OCI-LY7 (cell line): ENCODE data around the gene CAMK1. TPM values are rescaled to one million over a fixed set of nuclear protein-coding genes. Genes with fewer than 3 reads are reported as not detected.

ENCODE experiments used
- BruUV-seq: library from RNA; stranded (reverse); fragments of 400-500 nt; replicated peaks from 2 replicates; lab custom pipeline; 2021; lab: Mats Ljungman, UMichigan
- CTCF ChIA-PET: fragments of 300-600 bp; sonication (Branson Sonifier 250); formaldehyde crosslinking; loops from one replicate; lab custom pipeline; 2022; ENCODE audit warnings: antibody characterized with exemption; ENCODE audit not compliant: unreplicated experiment; lab: Charles Lee
- POLR2A ChIA-PET: fragments of 300-600 bp; sonication (Branson Sonifier 250); formaldehyde crosslinking; loops from one replicate; lab custom pipeline; 2022; ENCODE audit warnings: antibody characterized with exemption; lab: Charles Lee
- DNase-seq: peaks from one replicate; pipeline ENCODE4 v3.0.0-alpha.2; 2015; ENCODE audit warnings: low spot score
- H2AFZ ChIP-seq: fragments of 200-600 bp; sonication (generic), shearing (Covaris generic); 2 replicates; pipeline ENCODE4 v1.6.1; 2014; ENCODE audit warnings: mild to moderate bottlenecking, antibody characterized with exemption, low read length, moderate library complexity
- H3K27ac ChIP-seq: fragments of 200-600 bp; sonication (generic); 2 replicates; pipeline ENCODE4 v1.5.1; 2014; ENCODE audit warnings: mixed run types, low read depth, mild to moderate bottlenecking, moderate library complexity, low read length, inconsistent platforms; ENCODE audit not compliant: poor library complexity, severe bottlenecking
- H3K36me3 ChIP-seq: fragments of 200-600 bp; sonication (generic); 2 replicates; pipeline ENCODE4 v1.6.1; 2014; ENCODE audit warnings: mild to moderate bottlenecking, antibody characterized with exemption, low read length, moderate library complexity, mixed read lengths; ENCODE audit not compliant: insufficient read depth
- H3K4me1 ChIP-seq: fragments of 200-600 bp; sonication (generic); 2 replicates; pipeline ENCODE4 v1.5.1; 2014; ENCODE audit warnings: mild to moderate bottlenecking, low read length; ENCODE audit not compliant: insufficient read depth, poor library complexity, severe bottlenecking
- H3K4me2 ChIP-seq: fragments of 200-600 bp; sonication (generic); 2 replicates; pipeline ENCODE4 v1.6.1; 2014; ENCODE audit warnings: mild to moderate bottlenecking, low read length
- H3K4me3 ChIP-seq: fragments of 200-600 bp; sonication (generic); 2 replicates; pipeline ENCODE4 v1.5.1; 2014; ENCODE audit warnings: mild to moderate bottlenecking, low read depth, low read length; ENCODE audit not compliant: poor library complexity, severe bottlenecking
- H3K79me2 ChIP-seq: fragments of 200-600 bp; sonication (generic); 2 replicates; pipeline ENCODE4 v1.6.1; 2016; ENCODE audit warnings: low read depth, mild to moderate bottlenecking, low read length, moderate library complexity, mixed read lengths; ENCODE audit not compliant: insufficient read depth
- H3K9me2 ChIP-seq: fragments of 200-600 bp; sonication (generic); 2 replicates; pipeline ENCODE4 v1.6.1; 2016; ENCODE audit warnings: mild to moderate bottlenecking, low read length, mixed read lengths; ENCODE audit not compliant: insufficient read depth
- H3K9me3 ChIP-seq: fragments of 200-600 bp; sonication (generic); 2 replicates; pipeline ENCODE4 v1.6.1; 2014; ENCODE audit warnings: mild to moderate bottlenecking, mixed run types, low read length, mixed read lengths
- H4K20me1 ChIP-seq: fragments of 200-600 bp; sonication (generic); 2 replicates; pipeline ENCODE4 v1.6.1; 2014; ENCODE audit warnings: mild to moderate bottlenecking, antibody characterized with exemption, low read length, moderate library complexity, mixed read lengths; ENCODE audit not compliant: insufficient read depth
- CTCF ChIP-seq: fragments of 200-600 bp; sonication (generic); conservative IDR thresholded peaks from 2 replicates; pipeline ENCODE4 v1.5.1; 2014; ENCODE audit warnings: mild to moderate bottlenecking, antibody characterized with exemption, low read length, moderate library complexity, mixed read lengths
- EZH2phosphoT487 ChIP-seq: fragments of 200-600 bp; sonication (generic); IDR thresholded peaks from 2 replicates; pipeline ENCODE4 v1.6.1; 2018; ENCODE audit warnings: low read depth, borderline replicate concordance, mild to moderate bottlenecking, mixed run types, antibody characterized with exemption, low read length, moderate library complexity, mixed read lengths
- intact Hi-C: fragments of 100-400 bp; cut with micrococcal nuclease; formaldehyde crosslinking; loops from one replicate; pipeline ENCODE4 v1.10.0; 2022; ENCODE audit not compliant: unreplicated experiment
- total RNA-seq, 2 experiments: library from RNA; depleted of rRNA in 1 of 2; stranded (reverse); fragments of >200 nt in 1 of 2; shearing (Covaris generic) in 1 of 2; gene quantifications; 2 replicates each; pipeline ENCODE4 v1.2.3, GENCODE V29; 2014 to 2022

The CAMK1 gene
- total RNA-seq, 2 experiments from 2014 or later, result not detected

- POLR2A ChIA-PET, result no interaction called here
- H4K20me1 ChIP-seq, result no peaks in the 10 kb centered on the region
- no peak for TF ChIP-seq CTCF
- TF ChIP-seq EZH2phosphoT487, result no peak
- DNase-seq, result no peak
- no peak overlapping the region for H2AFZ ChIP-seq
- H3K36me3 ChIP-seq, result peaks cover 84% of the 10 kb centered on the region
- H3K4me2 ChIP-seq, result no peak overlapping the region
- intact Hi-C loops, result no loop called here
- H3K79me2 ChIP-seq, result peaks cover 19% of the 10 kb centered on the region
- H3K4me1 ChIP-seq, result peaks cover 17% of the 10 kb centered on the region
- no peak overlapping the region for H3K27ac ChIP-seq
- no TSS peak for BruUV-seq
- H3K4me3 ChIP-seq, result no peak overlapping the region
- H3K9me3 ChIP-seq, result no peaks in the 10 kb centered on the region
- CTCF ChIA-PET, result no interaction called here
- H3K9me2 ChIP-seq, result no peaks in the 10 kb centered on the region
These were observed 22.5 kb downstream of the CAMK1 start for GRCh38 chr3:9747267-9747666.

- Histone ChIP-seq H3K79me2 (peaks cover 11% of the 10 kb centered on the region), H3K9me3 (no peaks in the 10 kb centered on the region), H3K4me2 (no peak overlapping the region), H3K4me3 (no peak overlapping the region), H3K27ac (no peak overlapping the region), H2AFZ (no peak overlapping the region), H3K9me2 (no peaks in the 10 kb centered on the region), H4K20me1 (no peaks in the 10 kb centered on the region), H3K36me3 (peaks cover 84% of the 10 kb centered on the region), H3K4me1 (peaks cover 7% of the 10 kb centered on the region)
- ChIA-PET CTCF (no interaction called here), POLR2A (no interaction called here)
- intact Hi-C loops, result no loop called here
- TF ChIP-seq EZH2phosphoT487, result no peak
- TF ChIP-seq CTCF, result no peak
- DNase-seq, result no peak
- BruUV-seq, result no TSS peak
These were observed 23.4 kb downstream of the CAMK1 start for GRCh38 chr3:9746330-9746729.

- Histone ChIP-seq H2AFZ (no peak overlapping the region), H3K9me3 (no peaks in the 10 kb centered on the region), H3K79me2 (peaks cover 3% of the 10 kb centered on the region), H3K4me3 (no peak overlapping the region), H3K4me1 (peaks cover 6% of the 10 kb centered on the region), H3K27ac (no peak overlapping the region), H4K20me1 (no peaks in the 10 kb centered on the region), H3K36me3 (peaks cover 86% of the 10 kb centered on the region), H3K9me2 (no peaks in the 10 kb centered on the region), H3K4me2 (no peak overlapping the region)
- ChIA-PET CTCF (interaction anchor here (1.1 kb wide), 1 partner anchor 13 kb away, joined by 4 read pairs; no protein-coding TSS in a partner anchor), POLR2A (interaction anchor here (0.6 to 0.9 kb wide), 2 partner anchors 13 to 14 kb away, joined by 4 read pairs; partner anchors contain the start of gene BRPF1)
- intact Hi-C loops, result no loop called here
- TF ChIP-seq EZH2phosphoT487 (no peak), CTCF (no peak)
- BruUV-seq, result no TSS peak
- DNase-seq, result no peak
These were observed 24.2 kb downstream of the CAMK1 start for GRCh38 chr3:9745521-9745920.
